Measurements from ENCODE around the gene ADNP. TPM values are rescaled to one million over a fixed set of nuclear protein-coding genes. Genes with fewer than 3 reads are reported as not detected.

ADNP gene
- total and polyA plus RNA-seq, 7 donors: 12.0 to 52.6 (median 41.5) TPM

DNA sequence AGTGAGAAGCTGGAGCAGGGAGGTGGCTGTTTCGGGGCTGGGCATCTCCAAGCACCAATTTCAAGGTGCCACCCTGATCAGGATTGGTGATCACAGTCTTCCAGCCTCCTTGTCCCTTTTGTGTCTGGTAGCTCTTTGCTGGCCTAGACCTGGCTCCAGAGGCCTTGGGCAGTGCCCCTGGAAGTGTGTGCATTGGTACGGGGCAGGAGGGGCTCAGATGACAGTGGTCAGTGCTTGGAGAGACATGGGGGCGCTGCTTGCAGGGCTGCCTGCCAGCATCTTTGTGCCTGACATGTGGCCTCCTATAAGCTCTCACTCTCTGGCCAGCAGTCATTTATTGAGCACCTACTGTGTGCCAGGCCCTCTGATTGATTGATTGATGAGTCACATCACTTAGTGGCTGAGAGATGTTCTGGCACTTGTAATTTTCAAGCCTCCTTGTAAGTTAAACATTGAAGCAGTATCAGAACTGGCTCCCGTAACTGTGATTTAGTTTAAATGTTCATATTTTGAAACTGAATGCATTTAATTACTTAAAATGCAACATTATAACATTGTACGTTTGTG lies 74.7 kb downstream of the ADNP start:
- Histone ChIP-seq H3K4me3 (no peak overlapping the region), H3K27me3 (no peaks in the 10 kb centered on the region), H3K27ac (no peak overlapping the region), H3K36me3 (no peaks in the 10 kb centered on the region), H3K4me1 (no peaks in the 10 kb centered on the region), H3K9me3 (no peaks in the 10 kb centered on the region)
- DNase-seq: no peak
- TF ChIP-seq POLR2AphosphoS5 (IDR thresholded peaks at IDR 0.05) (no peak), POLR2A (IDR thresholded peaks at IDR 0.05) (no peak), EP300 (IDR thresholded peaks at IDR 0.05) (no peak)
- TF ChIP-seq, protein P1, sequence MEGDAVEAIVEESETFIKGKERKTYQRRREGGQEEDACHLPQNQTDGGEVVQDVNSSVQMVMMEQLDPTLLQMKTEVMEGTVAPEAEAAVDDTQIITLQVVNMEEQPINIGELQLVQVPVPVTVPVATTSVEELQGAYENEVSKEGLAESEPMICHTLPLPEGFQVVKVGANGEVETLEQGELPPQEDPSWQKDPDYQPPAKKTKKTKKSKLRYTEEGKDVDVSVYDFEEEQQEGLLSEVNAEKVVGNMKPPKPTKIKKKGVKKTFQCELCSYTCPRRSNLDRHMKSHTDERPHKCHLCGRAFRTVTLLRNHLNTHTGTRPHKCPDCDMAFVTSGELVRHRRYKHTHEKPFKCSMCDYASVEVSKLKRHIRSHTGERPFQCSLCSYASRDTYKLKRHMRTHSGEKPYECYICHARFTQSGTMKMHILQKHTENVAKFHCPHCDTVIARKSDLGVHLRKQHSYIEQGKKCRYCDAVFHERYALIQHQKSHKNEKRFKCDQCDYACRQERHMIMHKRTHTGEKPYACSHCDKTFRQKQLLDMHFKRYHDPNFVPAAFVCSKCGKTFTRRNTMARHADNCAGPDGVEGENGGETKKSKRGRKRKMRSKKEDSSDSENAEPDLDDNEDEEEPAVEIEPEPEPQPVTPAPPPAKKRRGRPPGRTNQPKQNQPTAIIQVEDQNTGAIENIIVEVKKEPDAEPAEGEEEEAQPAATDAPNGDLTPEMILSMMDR (IDR thresholded peaks at IDR 0.05): no peak
- intact Hi-C loops (cut with DNase I): no loop called here
- WGBS, 2 donors: 55 to 86% methylated on average over 5 of the region's 5 CpGs

DNA sequence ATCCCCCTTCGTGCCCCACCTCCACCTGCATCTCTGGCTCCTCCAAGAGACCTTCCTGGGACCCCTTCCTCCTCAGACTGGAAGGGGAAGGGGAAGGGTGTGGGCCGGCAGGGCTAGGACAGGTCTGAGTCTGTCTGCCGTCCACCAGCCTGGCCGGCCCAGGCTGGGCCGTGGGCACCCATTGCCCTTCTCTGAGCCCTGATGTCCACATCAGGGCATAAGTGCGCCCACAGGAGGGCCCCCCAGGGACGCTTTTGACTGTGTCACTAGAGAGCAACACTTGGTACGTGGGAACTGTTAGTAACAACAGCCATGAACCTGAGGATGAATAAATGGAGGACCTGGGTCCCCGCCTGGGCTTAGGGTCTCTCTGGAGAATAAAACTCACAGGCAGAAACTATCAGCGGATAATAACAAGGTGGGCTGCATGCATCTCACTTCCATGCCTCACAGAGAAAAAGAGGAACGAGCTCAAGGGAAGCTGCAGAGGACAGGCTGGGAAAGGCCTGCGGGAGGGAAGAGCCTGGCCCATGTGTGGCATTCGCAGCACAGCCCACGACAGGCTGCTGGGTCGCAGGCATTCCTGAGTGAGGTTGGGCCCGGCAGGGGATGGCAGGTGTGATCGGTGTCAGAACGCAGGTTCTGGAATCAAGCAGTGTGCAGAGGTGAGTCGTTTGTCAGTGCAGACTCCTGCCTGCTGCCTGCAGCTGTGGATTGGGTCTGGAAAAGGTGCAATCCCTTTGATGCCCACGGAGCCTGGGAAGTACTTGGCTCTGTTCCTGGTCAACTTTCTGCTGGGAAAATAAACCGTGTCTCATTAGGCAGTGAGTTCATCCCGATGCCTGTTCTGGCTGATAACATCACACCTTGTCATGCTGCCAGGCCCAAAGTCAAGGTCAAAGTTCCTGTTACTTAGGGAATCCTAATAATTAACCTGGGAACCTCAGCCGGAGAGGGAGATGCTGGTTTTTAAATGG lies 75.5 kb downstream of the ADNP start:
- no peak for TF ChIP-seq POLR2AphosphoS5 (IDR thresholded peaks at IDR 0.05)
- TF ChIP-seq EP300 (IDR thresholded peaks at IDR 0.05): no peak
- DNase-seq: no peak

DNA sequence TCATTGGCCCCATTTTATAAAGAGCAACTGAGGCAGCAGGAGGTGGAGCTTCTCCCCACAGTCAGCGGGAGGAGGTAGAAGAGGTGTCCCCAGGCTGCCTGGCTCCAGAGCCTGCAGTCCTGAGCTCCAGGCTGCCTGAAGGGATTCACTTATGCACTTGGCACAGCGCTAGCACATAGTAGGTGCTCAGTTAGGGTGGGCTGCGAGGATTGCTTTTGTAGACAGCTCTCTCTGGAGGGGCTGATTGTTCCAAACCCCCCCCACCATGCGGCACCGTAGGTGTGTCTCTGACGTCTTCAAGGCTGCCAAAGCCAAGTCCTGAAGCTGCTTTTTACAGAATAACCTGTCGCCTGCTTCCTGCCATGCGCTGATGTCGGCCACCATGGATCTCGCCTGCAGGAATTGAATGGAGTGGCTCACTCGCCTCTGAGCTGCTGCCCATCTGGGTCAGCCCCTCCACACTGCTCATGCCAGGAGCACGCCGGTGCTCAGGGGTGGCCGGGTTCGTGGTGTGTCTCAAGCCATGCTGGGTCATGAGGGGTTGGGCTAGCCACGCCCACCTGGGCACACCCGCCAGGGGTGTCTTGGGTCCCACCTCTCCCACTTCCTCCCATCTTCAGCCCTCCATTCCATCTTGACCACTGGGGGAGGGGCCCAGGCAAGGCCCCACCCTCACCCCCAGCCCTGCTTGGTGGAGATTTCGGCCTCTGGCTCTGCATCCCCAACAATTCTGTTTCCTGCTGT lies 76.6 kb downstream of the ADNP start:
- Histone ChIP-seq H3K9me3 (no peaks in the 10 kb centered on the region), H3K4me1 (no peaks in the 10 kb centered on the region), H3K36me3 (no peaks in the 10 kb centered on the region), H3K27me3 (no peaks in the 10 kb centered on the region), H3K27ac (no peak overlapping the region), H3K4me3 (no peak overlapping the region)
- intact Hi-C loops (cut with DNase I): no loop called here
- no peak for TF ChIP-seq POLR2A (IDR thresholded peaks at IDR 0.05)
- TF ChIP-seq, protein P1 (IDR thresholded peaks at IDR 0.05): no peak
- TF ChIP-seq POLR2AphosphoS5 (IDR thresholded peaks at IDR 0.05): no peak
- TF ChIP-seq EP300 (IDR thresholded peaks at IDR 0.05): no peak
- 53 to 81% methylated on average over 18 of the region's 18 CpGs for WGBS, 2 donors
- no peak for DNase-seq

More for the DNA sequence above, 75.5 kb downstream of the ADNP start:
- no peak overlapping the region for H3K27ac ChIP-seq
- H3K27me3 ChIP-seq: no peaks in the 10 kb centered on the region
- H3K9me3 ChIP-seq: no peaks in the 10 kb centered on the region
- H3K4me1 ChIP-seq: no peaks in the 10 kb centered on the region
- H3K36me3 ChIP-seq: no peaks in the 10 kb centered on the region
- WGBS, 2 donors: 50 to 72% methylated on average over 23 of the region's 23 CpGs
- intact Hi-C loops (cut with DNase I): no loop called here
- no peak overlapping the region for H3K4me3 ChIP-seq

DNA sequence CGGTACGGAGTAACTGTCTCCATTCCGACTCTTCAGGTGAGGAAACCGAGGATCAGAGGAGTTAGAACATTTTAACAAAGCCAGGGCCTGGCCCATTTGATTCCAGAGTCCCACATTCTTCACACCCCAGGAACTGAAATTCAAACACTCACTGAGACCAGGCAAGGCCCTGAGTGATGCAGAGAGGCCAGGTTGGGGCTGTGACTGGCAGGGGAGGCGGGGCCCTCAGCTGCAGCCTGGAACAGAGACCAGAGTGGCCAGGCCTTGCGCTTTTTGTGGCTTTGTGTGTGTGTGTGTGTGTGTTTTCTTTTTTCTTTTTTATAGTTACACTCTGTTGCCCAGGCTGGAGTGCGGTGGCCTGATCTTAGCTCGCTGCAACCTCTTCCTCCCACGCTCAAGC lies 79.2 kb downstream of the ADNP start:
- peaks cover 0 to 16% (median 14%) of the 10 kb centered on the region in 4 donors for H3K4me1 ChIP-seq
- H3K27me3 ChIP-seq: no peaks in the 10 kb centered on the region
- intact Hi-C loops (cut with DNase I): no loop called here
- no peaks in the 10 kb centered on the region for H3K36me3 ChIP-seq
- no peaks in the 10 kb centered on the region for H3K9me3 ChIP-seq
- DNase-seq: no peak
- H3K27ac ChIP-seq: no peak overlapping the region
- WGBS, 2 donors: 96 to 98% methylated on average over 9 of the region's 9 CpGs
- no peak overlapping the region for H3K4me3 ChIP-seq
- no peak for TF ChIP-seq EP300 (IDR thresholded peaks at IDR 0.05)
- no peak for TF ChIP-seq POLR2A (IDR thresholded peaks at IDR 0.05)
- no peak for TF ChIP-seq POLR2AphosphoS5 (IDR thresholded peaks at IDR 0.05)
- TF ChIP-seq, protein P1 (IDR thresholded peaks at IDR 0.05): no peak

Measured in sigmoid colon (tissue), 7 donors.